ENCODE measurements around the gene RCSD1.
A peak's percentile ranks its signal among the peaks of the same experiment; 100 is the strongest.

The RCSD1 gene

GRCh38 chr1:167617153-167618147, 12.6 kb upstream of the RCSD1 start:
- DNase-seq (ENCODE audit: low read depth in 1 of 2, low spot score in 1 of 2) = no peak

- DNase-seq (ENCODE audit: low read depth in 1 of 2, low spot score in 1 of 2) = no peak
Observed at GRCh38 chr1:167618366-167618765, 11.7 kb upstream of the RCSD1 start.

GRCh38 chr1:167618789-167619188, 11.2 kb upstream of the RCSD1 start:
- DNase-seq (ENCODE audit: low read depth in 1 of 2, low spot score in 1 of 2) = no peak

DNA sequence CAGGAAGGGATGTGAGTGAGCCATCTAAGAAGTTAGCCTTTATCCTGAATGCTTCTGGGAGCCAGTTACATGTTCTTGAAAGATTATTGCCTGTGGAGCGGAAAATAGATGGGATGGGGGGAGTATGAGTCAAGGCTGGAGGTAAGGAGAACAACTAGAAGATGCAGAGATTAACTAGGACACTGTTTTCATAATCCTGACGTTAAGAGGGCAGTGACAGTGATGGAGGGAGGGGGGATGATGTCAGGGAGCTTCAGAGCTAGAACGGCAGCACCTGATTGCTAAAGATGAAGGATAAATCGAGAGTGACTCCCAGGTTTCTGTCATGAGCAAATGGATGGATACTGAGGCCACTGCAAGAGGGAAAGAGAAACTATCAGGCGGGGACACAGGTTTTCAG, 10.0 kb upstream of the RCSD1 start:
- DNase-seq (ENCODE audit: low read depth in 1 of 2, low spot score in 1 of 2) = no peak

DNA sequence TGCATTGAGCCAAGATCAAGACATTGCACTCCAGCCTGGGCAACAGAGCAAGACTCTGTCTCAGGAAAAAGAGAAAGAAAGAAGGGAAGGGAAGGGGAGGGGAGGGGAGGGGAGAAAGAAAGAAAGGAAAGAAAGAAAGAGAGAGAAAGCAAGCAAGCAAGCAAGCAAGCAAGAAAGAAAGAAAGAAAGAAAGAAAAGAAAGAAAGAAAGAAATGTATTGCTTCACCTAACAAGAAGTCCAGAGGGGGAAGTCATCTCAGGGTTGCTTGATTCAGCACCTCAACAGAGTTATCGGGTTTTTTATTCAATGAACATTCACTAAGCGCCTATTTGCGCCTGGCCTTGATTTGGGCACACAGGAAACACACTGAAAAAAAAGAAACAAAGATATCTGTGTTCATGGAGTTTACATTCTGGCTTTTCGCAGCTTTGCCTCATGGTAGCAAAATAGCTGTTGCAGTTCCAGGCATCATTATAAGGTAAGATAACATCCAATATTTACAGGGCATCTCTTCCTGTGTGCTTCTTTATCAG, 8.2 kb upstream of the RCSD1 start:
- no peak for DNase-seq (ENCODE audit: low read depth in 1 of 2, low spot score in 1 of 2)

DNA sequence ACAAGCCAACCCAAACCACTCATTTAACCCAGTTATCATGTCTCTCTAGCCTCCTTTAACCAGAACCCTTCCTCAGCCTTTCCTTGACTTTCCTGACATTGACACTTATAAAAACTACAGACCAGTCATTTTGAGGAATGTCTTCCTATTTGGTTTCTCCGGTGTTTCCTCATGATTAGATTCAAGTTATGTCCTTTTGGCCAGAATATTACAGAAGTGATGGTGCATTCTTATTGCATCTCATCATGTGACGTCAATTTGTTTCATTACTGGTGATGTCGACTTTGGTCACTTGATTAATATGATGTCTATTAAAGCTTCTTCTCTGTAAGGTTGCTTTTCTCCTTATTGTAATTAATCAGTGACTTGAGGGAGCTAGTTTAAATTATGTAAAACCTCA, 6.1 kb upstream of the RCSD1 start:
- DNase-seq (ENCODE audit: low read depth in 1 of 2, low spot score in 1 of 2) = no peak

DNA sequence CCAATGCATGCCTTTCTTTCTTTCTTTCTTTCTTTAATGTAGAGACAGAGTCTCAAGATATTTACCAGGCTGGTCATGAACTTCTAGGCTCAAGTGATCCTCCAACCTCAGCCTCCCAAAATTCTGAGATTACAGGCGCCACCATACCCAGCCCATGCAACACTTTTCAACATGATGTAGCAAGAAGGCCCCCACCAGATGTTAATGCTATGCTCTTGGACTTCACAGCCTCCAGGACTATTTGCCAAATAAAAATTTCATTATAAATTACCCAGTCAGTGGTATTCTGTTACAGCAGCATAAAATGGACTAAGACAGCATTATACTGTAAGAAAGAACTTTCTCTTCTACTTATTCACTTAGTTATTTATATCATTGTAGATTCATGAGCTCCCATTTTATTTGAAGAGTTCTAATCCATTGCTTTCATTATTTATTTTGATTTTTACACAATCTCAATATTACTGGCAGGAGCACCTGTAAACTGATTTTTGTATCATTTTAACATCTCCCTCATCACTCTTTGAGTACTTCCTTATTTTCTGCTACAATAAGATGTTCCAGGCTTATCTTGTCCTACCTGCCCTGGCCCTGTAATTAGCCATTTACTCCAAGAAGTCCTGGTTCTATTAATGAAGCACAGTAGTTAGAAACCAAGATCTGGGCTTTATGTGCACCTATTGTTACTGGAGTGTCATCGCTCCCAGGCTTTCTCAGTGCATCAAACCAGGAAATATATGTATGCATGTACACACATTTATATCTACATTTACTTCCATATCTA, 4.8 kb upstream of the RCSD1 start:
- no peak for DNase-seq (ENCODE audit: low read depth in 1 of 2, low spot score in 1 of 2)

DNA sequence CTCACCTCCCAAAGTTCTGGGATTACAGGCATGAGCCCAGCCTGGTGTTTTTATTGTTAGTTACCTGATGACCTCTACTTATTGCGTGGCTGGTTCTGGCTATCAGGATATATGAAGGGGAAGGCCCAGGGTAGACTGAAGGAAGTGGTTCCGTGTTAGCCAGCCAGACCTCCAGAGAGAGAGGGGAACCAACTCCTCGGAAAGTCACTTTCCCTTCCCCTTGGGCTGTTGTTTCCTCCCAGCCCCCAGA, 2.5 kb upstream of the RCSD1 start:
- DNase-seq (ENCODE audit: low read depth in 1 of 2, low spot score in 1 of 2) = no peak

DNA sequence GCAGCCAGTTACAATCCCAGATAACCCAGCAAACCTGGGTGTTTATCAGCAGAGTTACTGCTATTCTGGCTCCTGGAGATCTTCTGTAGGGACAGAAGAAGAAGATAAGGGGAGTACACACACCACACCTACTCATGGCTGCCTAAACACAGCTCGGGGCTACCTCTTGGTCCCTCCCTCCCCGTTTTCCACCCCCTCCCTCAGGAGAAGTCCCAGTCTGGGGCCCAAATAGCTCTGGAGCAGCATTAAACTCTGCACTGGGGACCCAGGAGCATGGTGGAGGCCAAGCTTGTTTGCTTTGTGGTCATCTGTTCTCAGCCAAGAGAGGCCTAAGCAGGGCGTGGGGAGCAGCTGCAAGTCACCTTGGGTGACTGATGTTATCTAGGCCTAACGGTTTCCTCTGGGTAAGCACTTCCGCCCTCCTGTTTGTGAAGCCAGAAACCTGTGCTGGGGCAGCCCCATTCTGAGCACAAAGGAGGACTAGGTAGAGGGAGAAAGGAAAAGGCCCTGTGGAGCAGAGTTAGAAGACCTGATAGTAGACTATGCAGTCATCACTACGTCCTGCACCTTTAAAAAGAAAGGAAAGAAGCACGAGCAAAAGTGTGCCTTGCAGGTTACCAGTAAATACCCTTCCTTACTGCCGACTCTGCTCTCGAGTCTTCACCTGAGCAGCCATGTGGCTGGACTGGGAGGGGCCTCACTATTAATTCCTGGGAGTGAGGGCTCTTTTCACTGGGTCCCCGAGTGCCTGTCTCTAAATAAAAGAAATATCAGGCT, 2.0 kb upstream of the RCSD1 start:
- DNase-seq (ENCODE audit: low read depth in 1 of 2, low spot score in 1 of 2) = peak; percentile 63 to 67

DNA sequence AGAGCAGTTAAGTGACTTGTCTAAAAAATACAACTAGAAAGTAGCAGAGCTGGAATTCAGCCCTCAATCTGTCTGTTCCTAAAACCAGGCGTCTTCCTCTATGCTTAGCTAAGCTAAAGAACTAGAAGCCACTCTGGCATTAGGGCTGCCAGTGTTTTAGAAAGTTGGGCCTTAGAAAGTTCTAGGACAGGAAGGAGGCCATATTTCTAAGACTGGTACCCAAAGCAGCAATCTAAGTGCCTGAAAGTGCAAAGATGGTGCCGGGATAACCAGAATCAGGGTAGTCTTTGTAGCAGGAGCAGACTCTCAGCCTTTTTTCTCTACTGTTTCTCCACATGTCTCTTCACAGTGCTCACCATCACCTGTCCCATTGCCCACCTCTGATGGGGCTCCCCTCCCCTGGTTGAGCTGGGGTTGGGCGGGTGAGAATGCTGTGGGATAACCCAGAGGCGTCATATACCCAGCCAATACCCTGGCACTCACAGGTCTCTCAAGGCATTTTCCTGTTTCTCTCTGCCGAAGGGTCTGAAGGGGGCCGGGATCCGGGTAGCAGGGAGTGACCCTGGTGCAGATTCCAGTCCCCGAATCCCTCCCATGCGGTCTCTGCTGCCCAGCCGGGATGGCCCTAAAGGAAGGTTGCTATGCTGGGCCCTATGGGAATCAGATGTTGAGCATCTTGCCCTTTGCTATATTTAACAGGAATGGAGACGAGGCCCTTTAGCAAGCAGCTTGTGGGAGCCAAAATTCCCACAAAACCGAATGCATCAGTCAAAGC, 1.1 kb upstream of the RCSD1 start:
- no peak for DNase-seq (ENCODE audit: low read depth in 1 of 2, low spot score in 1 of 2)

- no peak for DNase-seq (ENCODE audit: low read depth in 1 of 2, low spot score in 1 of 2)
Observed at GRCh38 chr1:167630568-167631385, 745 bp downstream of the RCSD1 start.

- no peak for DNase-seq (ENCODE audit: low read depth in 1 of 2, low spot score in 1 of 2)
Observed at GRCh38 chr1:167631386-167631935, 1.4 kb downstream of the RCSD1 start.

DNA sequence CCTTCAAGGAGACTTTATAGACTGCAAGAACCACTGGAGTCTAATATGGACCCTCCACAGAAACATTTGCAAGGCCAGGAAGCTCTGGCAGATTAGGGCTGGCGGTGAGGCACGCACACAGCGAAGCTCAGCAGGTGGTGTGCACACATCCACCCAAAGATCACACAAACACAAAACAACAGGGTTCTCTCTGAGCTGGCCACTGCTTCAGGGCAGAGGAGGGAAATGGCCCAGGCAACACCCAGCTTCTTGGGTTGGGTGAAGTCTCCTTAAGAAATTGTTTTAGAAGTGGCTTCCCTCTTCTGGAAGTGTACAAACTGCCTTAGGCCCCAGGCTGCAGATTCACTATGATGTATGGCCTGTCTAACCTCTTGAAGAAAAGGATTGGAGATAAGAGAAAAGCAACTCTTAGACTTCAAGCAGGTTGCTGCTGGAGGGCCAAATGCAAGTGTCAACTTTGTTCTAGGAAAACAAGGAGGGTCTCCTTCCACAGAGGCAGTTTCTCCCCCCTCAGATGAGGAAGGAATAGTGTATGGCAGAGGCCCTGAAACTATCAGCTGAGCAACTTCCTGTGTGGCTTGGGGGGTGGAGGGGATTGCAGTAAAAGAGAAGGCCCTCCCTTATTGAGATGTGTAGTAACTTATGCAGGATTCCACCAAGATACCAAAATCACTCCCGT, 2.0 kb downstream of the RCSD1 start:
- no peak for DNase-seq (ENCODE audit: low read depth in 1 of 2, low spot score in 1 of 2)

GRCh38 chr1:167633258-167633944, 3.4 kb downstream of the RCSD1 start:
- no peak for DNase-seq (ENCODE audit: low read depth in 1 of 2, low spot score in 1 of 2)

- no peak for DNase-seq (ENCODE audit: low read depth in 1 of 2, low spot score in 1 of 2)
Observed at GRCh38 chr1:167634435-167634834, 4.4 kb downstream of the RCSD1 start.

DNA sequence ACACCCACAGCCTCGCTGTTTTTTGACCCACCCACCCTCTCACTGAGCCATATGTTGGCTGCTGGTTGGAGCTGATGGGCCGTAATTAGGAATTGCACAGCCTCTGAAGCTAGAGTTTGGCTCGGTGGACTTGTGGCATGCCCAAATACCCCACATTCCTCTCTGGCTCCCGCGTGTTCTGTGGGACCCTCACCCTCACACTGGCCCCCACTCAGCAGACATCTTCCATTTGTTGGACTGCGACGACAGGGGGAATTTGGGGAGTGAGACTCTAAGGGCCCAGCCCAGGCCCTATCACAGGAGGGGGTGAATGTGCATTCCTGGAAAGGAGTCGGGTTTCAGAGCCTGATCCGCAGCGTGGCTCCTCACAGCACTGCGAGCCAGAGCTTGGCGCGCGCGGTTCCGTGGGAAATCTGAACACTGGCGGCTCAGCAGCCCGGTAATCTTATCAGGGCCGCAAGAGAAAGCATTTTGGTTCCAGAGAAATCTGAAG, 5.2 kb downstream of the RCSD1 start:
- no peak for DNase-seq (ENCODE audit: low read depth in 1 of 2, low spot score in 1 of 2)

- DNase-seq (ENCODE audit: low read depth in 1 of 2, low spot score in 1 of 2) = no peak
Observed at GRCh38 chr1:167635941-167636340, 5.9 kb downstream of the RCSD1 start.

DNA sequence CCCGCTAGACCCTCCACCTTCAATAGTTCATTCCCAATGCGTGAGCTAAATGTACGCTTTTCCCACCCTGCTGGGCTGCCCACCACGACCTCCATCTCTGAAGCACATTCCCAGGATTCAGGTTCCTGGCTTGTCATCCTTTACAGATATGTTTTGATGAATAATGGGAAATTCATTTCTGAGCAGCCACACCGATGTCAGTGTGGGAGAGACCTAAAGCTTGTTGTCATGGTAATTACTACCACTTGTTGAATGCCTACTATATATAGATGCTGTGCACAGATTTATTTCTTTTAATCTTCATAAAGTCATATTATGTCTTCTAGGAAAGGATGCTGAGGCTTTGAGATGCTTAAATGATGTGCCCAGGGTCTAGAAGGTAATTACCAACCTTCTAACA, 8.0 kb downstream of the RCSD1 start:
- DNase-seq (ENCODE audit: low read depth in 1 of 2, low spot score in 1 of 2) = no peak

All from activated T-helper 1 cell treated with anti-CD3 and anti-CD28 coated beads, Interleukin-2, amount 50 U/mL, for 16 hours (primary cell).